Measurements from ENCODE around the gene FAM171A1.
"Not testable (repeated sequence)": the region's sequence is repeated elsewhere in the genome, so short reads cannot be mapped to it uniquely, and the experiment has no call there.

The FAM171A1 gene

DNA sequence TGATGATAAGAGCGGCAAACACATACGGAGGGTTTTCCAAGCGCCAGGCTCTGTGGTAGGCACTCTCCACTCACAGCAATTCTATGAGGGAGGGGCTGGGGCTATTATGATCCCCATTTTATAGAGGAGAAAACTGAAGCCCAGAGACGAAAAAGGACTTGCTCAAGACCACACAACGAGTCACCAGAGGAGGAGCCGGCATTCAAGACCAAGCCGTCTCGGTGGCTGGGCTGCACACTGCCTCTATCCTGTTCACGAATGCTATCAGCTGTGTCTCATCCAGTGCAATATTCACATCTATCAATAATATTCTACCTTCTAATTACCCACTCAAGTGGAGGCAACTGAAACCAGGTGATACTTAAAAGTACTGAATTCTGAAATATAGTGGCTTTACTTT, 134.7 kb downstream of the FAM171A1 start:
- no peak for DNase-seq

GRCh38 chr10:15232279-15232678, 138.8 kb downstream of the FAM171A1 start:
- DNase-seq = no peak

DNA sequence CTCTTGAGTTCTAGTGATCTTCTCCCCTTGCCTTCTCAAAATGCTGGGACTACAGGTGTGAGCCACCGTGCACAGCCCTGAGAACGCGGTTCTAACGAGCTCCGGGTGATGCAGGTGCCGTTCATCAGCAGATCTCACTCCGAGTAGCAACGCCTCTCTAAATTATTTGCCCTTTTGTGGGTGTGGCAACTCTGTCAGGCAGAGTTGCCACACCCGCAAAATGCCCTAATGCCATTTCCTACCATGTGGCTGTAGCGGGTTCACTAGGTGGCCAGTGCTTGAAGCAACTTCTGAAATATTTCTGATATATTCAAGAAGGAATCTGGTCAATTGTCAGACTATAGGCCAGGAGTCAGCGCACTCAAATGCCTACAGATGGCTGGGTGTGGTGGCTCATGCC, 139.7 kb downstream of the FAM171A1 start:
- no peak for DNase-seq

DNA sequence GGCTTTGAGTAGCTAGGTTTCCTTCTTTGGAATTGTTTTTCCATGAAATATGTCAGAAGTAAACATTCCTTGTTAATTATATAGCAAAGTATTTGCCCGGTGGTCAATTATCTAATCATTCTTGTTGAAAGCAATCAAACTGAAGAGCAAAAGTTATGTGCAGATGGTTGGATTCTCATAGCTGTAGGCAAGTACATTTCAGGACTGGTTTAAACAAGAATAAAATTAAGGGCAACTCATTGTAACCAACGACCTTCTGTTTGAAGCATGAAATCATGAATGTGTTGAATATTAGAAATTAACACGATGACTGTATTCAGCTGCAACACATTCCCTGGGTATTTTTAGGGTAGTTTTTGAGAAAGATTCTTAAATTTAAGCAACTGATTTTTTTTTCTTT, 140.8 kb downstream of the FAM171A1 start:
- DNase-seq = no peak

- DNase-seq = no peak
These were observed 141.8 kb downstream of the FAM171A1 start for GRCh38 chr10:15229268-15229667.

DNA sequence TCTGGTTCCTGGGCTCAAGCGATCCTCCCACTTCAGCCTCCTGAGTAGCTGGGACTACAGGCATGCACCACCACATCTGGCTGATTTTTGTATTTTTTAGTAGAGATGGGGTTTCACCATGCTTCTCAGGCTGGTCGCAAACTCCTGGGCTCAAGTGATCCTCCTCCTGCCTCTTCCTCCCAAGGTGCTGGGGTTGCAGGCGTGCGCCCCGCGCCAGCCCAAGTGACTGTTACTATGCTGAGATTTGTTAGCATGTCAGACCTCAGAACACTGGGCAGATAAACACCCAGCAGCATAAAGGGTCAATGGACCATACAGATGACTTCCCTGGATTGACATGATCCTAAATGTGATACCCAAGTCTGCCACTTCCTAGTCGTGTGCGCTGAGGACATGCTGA, 142.7 kb downstream of the FAM171A1 start:
- no peak for DNase-seq

DNA sequence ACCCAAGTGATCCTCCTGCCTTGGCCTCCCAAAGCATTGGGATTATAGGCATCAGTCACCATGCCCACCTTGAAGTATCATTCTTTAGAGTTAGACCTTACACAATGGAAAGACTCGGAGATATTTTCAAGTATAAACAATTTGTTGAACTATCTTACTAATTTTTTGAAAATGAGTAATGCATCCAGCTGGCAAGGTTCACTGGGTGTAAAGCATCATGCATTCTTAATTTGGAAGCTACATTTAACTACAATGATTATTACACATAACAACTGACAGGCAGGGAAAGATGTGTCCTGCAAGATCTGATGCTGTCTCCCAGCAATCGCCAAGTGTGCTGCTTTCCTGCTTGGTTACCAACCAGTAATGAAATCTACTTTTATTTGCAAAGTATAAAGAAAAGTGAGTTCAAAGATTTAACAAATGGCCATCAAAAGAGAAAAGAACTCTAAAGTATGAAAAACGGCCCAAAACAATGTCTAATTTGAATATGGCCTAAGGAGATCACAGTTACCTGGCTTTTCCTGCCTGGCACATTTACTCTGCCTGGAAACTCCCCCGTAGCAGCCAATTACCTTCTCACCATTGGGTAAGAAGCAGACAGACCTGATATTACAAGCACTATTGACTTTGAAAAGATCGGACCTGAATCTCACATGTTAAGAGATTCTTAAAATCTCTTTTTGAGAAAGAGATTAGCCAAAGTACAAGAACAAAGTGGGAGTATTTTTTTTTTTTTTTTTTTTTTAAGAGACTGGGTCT, 143.3 kb downstream of the FAM171A1 start:
- DNase-seq = no peak

DNA sequence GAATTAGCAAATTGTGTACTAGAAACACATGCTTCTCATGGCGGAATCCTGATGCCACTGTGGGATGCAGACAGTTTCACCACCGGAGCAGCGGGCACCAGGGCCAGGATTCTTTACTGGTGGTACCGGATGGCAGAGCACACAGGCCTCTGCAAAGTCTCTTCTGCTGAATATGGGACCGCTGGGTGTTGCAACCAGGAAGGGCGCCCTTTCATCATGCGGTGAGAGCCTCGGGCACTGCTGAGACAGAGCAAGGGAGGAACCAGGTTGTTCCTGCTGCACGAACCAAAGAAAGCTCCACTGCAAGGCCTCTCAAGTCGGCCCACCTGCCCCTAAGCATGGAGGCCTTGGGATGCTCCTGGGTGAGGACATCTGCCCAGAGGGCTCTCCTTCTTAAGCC, 145.6 kb downstream of the FAM171A1 start:
- no peak for DNase-seq

- DNase-seq = no peak
These were observed 146.1 kb downstream of the FAM171A1 start for GRCh38 chr10:15224948-15225347.

DNA sequence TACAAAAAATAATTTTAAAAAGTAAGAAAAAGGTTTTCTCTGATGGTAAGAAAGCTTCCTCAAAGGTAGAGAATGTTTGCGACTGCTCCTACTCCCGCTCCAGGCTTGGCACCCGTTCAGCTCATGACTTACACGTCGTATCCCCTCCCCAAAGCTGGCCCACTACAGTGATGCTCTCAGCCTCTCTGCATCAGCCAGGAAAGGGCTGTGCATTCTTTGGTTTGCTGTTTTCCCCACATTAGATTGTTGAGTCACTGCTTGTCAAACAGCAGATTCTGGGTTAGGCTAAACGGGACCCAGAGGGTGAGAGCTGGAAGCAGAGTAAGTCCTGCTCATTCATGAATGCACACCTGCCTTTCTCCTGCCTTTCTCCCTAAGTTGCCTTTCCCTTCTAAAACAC, 147.9 kb downstream of the FAM171A1 start:
- DNase-seq = no peak

DNA sequence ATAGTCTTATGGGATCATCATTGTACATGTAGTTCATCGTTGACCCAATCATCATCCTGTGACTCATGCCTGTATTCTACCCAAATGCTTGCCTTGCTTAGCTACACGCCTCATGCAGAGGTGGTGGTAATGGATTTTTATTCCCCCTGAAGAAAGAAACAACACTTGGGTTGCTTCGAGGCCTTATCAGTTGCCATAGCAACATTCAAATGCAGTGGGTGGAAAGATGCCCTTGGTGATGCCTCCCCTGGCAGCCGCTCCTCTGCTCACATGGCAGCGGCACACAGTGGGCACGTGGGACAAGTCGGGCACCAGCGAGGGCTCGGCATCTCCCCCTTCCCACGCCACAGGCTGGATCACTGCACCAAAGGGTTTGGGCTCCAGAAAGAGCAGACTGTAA, 148.6 kb downstream of the FAM171A1 start:
- DNase-seq = no peak

DNA sequence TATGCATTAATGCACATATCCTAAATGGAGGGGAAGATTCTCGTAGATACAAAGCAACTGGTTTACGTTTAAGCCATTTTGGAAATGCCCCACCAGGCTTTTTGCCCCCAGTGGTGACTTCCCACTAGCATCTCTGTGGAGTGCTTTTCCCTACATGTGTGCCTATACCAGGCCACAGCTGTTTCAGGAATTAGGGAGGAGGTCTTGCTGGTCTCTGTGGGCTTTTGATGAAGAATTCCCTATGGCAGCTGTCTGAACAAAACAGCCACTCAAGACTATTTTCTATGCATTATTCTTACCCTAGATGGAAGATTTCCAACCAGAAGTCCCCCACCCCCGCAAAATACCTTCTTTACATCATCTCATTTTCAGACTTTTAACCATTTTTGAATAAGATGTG, 150.6 kb downstream of the FAM171A1 start:
- no peak for DNase-seq

GRCh38 chr10:15216700-15217099, 154.4 kb downstream of the FAM171A1 start:
- DNase-seq = no peak

GRCh38 chr10:15214237-15214636, 156.9 kb downstream of the FAM171A1 start:
- no peak for DNase-seq

- DNase-seq = no peak
These were observed 157.6 kb downstream of the FAM171A1 start for GRCh38 chr10:15213461-15213861.

DNA sequence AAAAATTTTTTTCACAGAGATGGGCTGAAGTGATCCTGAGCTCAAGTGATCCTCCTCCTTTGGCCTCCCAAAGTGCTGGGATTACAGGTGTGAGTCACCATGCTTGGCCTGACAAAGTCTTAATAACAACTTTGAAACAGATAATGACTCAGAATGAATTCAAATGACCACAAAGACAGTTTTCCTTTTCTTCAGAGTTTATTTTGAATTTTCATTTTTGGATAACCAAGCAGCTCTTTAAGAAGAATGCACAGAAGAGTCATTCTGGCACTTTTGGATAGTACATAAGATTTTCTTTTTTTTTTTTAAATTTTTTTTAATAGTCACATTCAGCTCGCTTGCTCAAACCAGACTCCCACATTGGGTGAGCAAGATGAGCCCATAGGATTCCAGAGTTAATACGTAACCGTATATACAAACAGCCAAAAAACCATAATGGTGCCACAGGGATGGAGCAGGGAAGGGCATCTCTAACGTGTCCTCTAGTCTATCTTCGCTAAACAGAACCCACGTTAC, 159.6 kb downstream of the FAM171A1 start:
- DNase-seq = no peak

DNA sequence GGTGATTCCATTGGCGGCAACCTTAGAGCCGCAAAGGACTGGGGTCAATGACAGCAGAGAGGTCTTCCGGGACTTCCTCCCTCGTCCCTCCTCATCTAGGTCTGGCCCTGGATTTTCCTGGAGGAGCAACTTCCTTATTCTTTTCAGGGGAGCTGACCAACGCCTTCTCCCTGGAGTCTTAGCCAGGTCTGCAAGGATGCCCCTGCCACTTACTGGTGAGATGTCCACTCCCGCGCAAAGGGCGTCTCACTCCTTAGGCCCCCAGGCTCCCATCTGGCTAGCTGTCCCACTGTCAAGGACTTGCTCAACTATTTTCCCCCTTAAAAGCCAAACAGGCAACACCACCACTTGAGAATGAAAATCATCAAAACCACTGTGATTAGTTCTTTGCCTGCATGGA, 160.6 kb downstream of the FAM171A1 start:
- no peak for DNase-seq

GRCh38 chr10:15209827-15210509, 161.1 kb downstream of the FAM171A1 start:
- no peak for DNase-seq

- no peak for DNase-seq
These were observed 162.9 kb downstream of the FAM171A1 start for GRCh38 chr10:15208221-15208620.

- not testable (repeated sequence) for DNase-seq
These were observed 163.7 kb downstream of the FAM171A1 start for GRCh38 chr10:15207410-15207809.

DNA sequence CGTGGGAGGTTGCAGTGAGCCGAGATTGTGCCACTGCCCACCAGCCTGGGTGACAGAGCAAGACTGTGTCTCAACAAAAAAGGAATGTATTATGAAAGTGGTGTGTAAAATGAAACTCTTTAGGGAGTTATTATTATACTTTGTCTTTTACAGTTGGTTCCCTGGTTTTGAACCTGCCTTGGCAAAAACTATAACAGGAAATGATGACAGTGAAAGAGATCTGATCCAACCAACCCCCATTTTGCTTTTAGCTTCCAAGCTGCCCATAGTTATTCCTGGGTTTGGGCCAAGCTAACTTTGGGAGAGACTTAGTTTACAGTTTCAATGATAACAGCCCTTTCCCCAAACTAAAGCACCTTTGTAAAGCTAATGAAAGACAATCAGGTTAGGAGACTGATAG, 168.4 kb downstream of the FAM171A1 start:
- no peak for DNase-seq

DNA sequence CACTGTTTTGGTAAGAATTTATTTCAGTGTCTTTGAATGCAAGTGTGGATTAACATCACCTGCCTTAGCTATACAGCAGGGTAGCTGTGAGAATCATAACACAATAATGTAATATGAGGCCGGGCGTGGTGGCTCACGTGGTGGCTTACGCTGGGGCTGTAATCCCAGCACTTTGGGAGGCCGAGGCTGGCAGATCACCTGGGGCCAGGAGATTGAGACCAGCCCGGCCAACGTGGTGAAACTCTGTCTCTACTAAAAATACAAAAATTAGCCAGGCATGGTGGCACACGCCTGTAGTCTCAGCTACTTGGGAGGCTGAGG, 168.8 kb downstream of the FAM171A1 start:
- DNase-seq = not testable (repeated sequence)

DNA sequence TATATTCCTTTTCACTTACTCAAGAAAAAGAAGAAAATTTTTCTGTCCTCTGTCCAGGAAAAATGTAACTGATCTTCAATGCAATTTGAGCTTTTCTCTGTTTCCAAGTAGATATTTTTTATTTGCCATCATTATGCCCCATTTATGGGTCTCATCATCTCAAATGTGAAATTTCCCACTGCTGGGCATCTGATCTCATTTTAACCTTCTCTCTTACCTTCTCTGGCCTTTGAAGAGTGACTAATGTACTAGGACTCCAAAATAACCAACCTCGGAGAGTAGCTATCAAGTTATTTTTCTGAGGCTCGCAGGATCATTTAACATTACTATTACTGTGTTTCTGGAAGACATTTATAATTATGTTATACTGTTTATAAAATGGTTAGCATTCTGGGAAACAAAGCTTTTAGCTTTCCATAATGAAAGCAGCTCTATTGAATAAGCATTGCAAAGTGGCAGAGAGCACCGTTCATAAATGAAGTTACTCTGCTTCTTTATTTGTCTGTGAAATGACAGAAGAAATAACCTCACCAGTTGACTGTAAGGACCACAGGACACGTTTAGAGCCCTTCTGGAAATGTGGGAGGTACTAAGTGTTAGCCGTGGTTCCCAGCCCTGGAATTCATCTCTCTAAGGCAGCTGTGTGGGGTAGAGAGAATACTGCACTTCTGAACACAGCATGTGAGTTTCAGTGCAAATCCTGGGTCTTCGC, 169.3 kb downstream of the FAM171A1 start:
- no peak for DNase-seq

- no peak for DNase-seq
These were observed 170.5 kb downstream of the FAM171A1 start for GRCh38 chr10:15200626-15201025.

Data from DMS79 (cell line).